Mesenchymal stem cell (in vitro differentiated cells and primary cell): Measurements from ENCODE around the gene SSR3.
"Not testable (repeated sequence)": the region's sequence is repeated elsewhere in the genome, so short reads cannot be mapped to it uniquely, and the experiment has no call there.

ENCODE experiments used
- DNase-seq: peaks from one replicate; pipeline ENCODE4 v3.0.0-alpha.2; 2013
- H2AFZ ChIP-seq: one replicate; pipeline ENCODE4 v1.6.1; 2013; ENCODE audit warnings: low read depth, mild to moderate bottlenecking, control low read depth, inconsistent platforms, low read length, moderate library complexity
- H2AK5ac ChIP-seq: 2 replicates; pipeline ENCODE4 v1.6.1; 2013; ENCODE audit warnings: low read length, moderate library complexity, mild to moderate bottlenecking, inconsistent platforms; ENCODE audit not compliant: severe bottlenecking
- H2BK120ac ChIP-seq: one replicate; pipeline ENCODE4 v1.6.1; 2013; ENCODE audit warnings: low read depth, mild to moderate bottlenecking, inconsistent platforms, low read length, moderate library complexity
- H2BK12ac ChIP-seq, 2 experiments: one replicate each; pipeline ENCODE4 v1.6.1; 2013; ENCODE audit warnings: inconsistent platforms in 2 of 2, low read length in 2 of 2, mild to moderate bottlenecking in 2 of 2, moderate library complexity in 2 of 2, control low read depth in 1 of 2
- H2BK15ac ChIP-seq: one replicate; pipeline ENCODE4 v1.6.1; 2013; ENCODE audit warnings: mild to moderate bottlenecking, low read depth, inconsistent platforms; ENCODE audit not compliant: poor library complexity, severe bottlenecking
- H2BK5ac ChIP-seq: 2 replicates; pipeline ENCODE4 v1.6.1; 2013; ENCODE audit warnings: low read depth, mild to moderate bottlenecking, low read length, control low read depth, inconsistent platforms; ENCODE audit not compliant: poor library complexity, severe bottlenecking
- H3K14ac ChIP-seq, 2 experiments: one replicate each; pipeline ENCODE4 v1.6.1; 2013; ENCODE audit warnings: inconsistent platforms in 2 of 2, low read length in 2 of 2, control low read depth in 1 of 2, mild to moderate bottlenecking in 1 of 2, moderate library complexity in 1 of 2
- H3K18ac ChIP-seq, 2 experiments: one replicate each; pipeline ENCODE4 v1.6.1; 2013; ENCODE audit warnings: inconsistent platforms in 2 of 2, low read length in 2 of 2, control low read depth in 1 of 2, low read depth in 1 of 2, mild to moderate bottlenecking in 1 of 2
- H3K23ac ChIP-seq, 2 experiments: one replicate each; pipeline ENCODE4 v1.6.1; 2013; ENCODE audit warnings: inconsistent platforms in 2 of 2, low read length in 2 of 2, mild to moderate bottlenecking in 2 of 2, moderate library complexity in 2 of 2, control low read depth in 1 of 2
- H3K27ac ChIP-seq: 2 replicates; pipeline ENCODE4 v1.5.1; 2013; ENCODE audit warnings: mild to moderate bottlenecking, moderate library complexity, low read length, control low read depth, inconsistent platforms; ENCODE audit not compliant: poor library complexity, severe bottlenecking
- H3K27me3 ChIP-seq, 2 experiments: 2 replicates each; pipeline versions ENCODE4 v1.6.1 to v1.7.0; 2013; ENCODE audit warnings: low read length in 2 of 2, mild to moderate bottlenecking in 2 of 2, moderate library complexity in 2 of 2, control low read depth in 1 of 2, inconsistent platforms in 1 of 2; ENCODE audit not compliant: control insufficient read depth in 1 of 2, insufficient read depth in 1 of 2
- H3K36me3 ChIP-seq, 2 experiments: 2 replicates each; pipeline versions ENCODE4 v1.6.1 to v1.7.0; 2013; ENCODE audit warnings: low read length in 2 of 2, control low read depth in 1 of 2, inconsistent platforms in 1 of 2, low read depth in 1 of 2, mild to moderate bottlenecking in 1 of 2; ENCODE audit not compliant: insufficient read depth in 2 of 2, control insufficient read depth in 1 of 2
- H3K4ac ChIP-seq, 2 experiments: one replicate each; pipeline ENCODE4 v1.6.1; 2013; ENCODE audit warnings: inconsistent platforms in 2 of 2, low read length in 2 of 2, mild to moderate bottlenecking in 2 of 2, moderate library complexity in 2 of 2, control low read depth in 1 of 2, low read depth in 1 of 2
- H3K4me1 ChIP-seq: 2 replicates; pipeline ENCODE4 v1.6.1; 2013; ENCODE audit warnings: low read depth, low read length, control low read depth; ENCODE audit not compliant: control insufficient read depth, insufficient read depth
- H3K4me2 ChIP-seq: 2 replicates; pipeline ENCODE4 v1.6.1; 2013; ENCODE audit warnings: low read length, mild to moderate bottlenecking, inconsistent platforms; ENCODE audit not compliant: poor library complexity, severe bottlenecking
- H3K4me3 ChIP-seq, 2 experiments: 2 replicates each; pipeline versions ENCODE4 v1.5.1 to v1.7.0; 2013; ENCODE audit warnings: low read length in 2 of 2, mild to moderate bottlenecking in 2 of 2, control low read depth in 1 of 2, low read depth in 1 of 2; ENCODE audit not compliant: insufficient read depth in 1 of 2
- H3K79me1 ChIP-seq: replicated peaks from 2 replicates; pipeline ENCODE4 v1.6.1; 2013; ENCODE audit warnings: mild to moderate bottlenecking, control low read depth, low read length, inconsistent platforms; ENCODE audit not compliant: poor library complexity, severe bottlenecking
- H3K9ac ChIP-seq: 2 replicates; pipeline ENCODE4 v1.7.0; 2013; ENCODE audit warnings: mild to moderate bottlenecking, low read length, moderate library complexity
- H3K9me3 ChIP-seq: 2 replicates; pipeline ENCODE4 v1.7.0; 2013; ENCODE audit warnings: mild to moderate bottlenecking, low read length; ENCODE audit not compliant: control insufficient read depth
- H4K8ac ChIP-seq: one replicate; pipeline ENCODE4 v1.6.1; 2013; ENCODE audit warnings: inconsistent platforms, mild to moderate bottlenecking, low read length, moderate library complexity
- H4K91ac ChIP-seq: one replicate; pipeline ENCODE4 v1.6.1; 2013; ENCODE audit warnings: mild to moderate bottlenecking, low read length, inconsistent platforms
- WGBS: methylation state at CpG from one replicate; pipeline ENCODE4 v1.1.7; 2013; ENCODE audit warnings: mixed read lengths; 5-methylcytosine and 5-hydroxymethylcytosine counted together

SSR3 gene

DNA sequence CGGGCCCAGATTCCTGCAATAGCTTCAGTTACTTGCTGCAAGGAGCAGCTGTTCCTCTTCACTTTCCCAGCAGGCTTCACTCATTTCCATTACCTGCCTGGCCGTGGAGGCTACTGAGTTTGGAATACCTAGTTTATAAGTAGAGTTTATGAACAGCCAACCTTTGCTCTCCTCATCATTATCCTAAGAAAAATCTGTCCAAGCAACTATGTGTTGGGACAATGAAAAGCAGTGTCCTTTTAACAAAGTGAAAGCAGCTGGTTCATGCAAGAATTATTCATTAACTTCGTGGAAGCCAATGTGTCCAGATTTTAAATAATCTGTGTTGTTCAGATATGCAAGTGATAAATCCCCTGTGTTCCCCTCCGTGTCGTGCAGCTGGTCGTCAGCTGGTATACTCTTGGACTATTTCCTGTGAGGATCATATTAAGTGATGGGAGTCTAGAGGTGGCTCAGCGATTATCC is 39.3 kb upstream of the SSR3 start:
- Histone ChIP-seq H2AFZ (no peak overlapping the region), H3K4me3 (peak overlapping the region in 1 of 2 experiments; percentile 67), H3K14ac (no peak overlapping the region), H3K9ac (peak overlapping the region; percentile 44), H3K18ac (no peak overlapping the region), H2BK120ac (no peak overlapping the region), H2BK5ac (no peak overlapping the region), H2BK15ac (no peak overlapping the region), H4K91ac (no peak overlapping the region), H3K27ac (peak overlapping the region; percentile 38), H3K27me3 (no peaks in the 10 kb centered on the region), H3K23ac (no peak overlapping the region), H4K8ac (no peak overlapping the region), H3K36me3 (no peaks in the 10 kb centered on the region), H2BK12ac (no peak overlapping the region), H3K4me1 (no peaks in the 10 kb centered on the region), H3K4ac (no peak overlapping the region), H3K9me3 (no peaks in the 10 kb centered on the region), H3K79me1 (no peaks in the 10 kb centered on the region), H3K4me2 (peak overlapping the region; percentile 46), H2AK5ac (peak overlapping the region; percentile 22)
- WGBS, result 79% methylated on average over 6 of the region's 7 CpGs
- peak; percentile 8 for DNase-seq

DNA sequence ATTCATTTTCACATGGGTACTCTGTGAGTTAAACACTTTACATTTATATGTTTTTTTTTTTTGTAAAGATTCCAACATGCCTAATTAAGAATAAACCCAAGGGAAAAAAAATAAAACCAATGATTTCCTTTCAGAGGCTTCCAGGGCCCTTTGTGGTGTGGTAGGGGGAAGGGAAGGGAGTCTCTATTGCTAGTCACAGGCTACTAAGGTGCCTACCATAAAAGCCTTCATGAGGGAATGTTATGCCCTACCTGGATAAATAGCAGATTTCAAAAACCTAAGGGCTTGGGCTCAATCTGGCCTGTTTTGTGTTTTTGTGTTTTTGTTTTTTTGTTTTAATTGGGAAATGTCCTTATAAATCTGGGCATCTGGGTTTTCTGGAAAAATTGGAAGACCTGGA is 38.9 kb upstream of the SSR3 start:
- DNase-seq, result no peak
- Histone ChIP-seq H3K36me3 (no peaks in the 10 kb centered on the region), H3K14ac (no peak overlapping the region), H3K4me2 (peak overlapping the region; percentile 26), H3K9ac (peak overlapping the region; percentile 44), H4K91ac (no peak overlapping the region), H3K4me3 (peak overlapping the region in 1 of 2 experiments; percentile 67), H3K9me3 (no peaks in the 10 kb centered on the region), H3K27ac (peak overlapping the region; percentile 38), H2BK12ac (no peak overlapping the region), H3K79me1 (no peaks in the 10 kb centered on the region), H3K18ac (no peak overlapping the region), H3K27me3 (no peaks in the 10 kb centered on the region), H2AFZ (no peak overlapping the region), H2BK15ac (no peak overlapping the region), H3K23ac (no peak overlapping the region), H2BK120ac (no peak overlapping the region), H3K4me1 (no peaks in the 10 kb centered on the region), H2BK5ac (no peak overlapping the region), H3K4ac (no peak overlapping the region), H4K8ac (no peak overlapping the region), H2AK5ac (no peak overlapping the region)

DNA sequence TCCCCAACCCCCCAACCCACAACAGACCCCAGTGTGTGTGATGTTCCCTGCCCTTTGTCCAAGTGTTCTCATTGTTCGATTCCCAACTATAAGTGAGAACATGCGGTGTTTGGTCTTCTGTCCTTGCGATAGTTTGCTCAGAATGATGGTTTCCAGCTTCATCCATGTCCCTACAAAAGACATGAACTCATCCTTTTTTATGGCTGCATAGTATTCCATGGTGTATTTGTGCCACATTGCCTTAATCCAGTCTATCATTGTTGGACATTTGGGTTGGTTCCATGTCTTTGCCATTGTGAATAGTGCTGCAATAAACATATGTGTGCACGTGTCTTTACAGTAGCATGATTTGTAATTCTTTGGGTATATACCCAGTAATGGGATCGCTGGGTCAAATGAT is 34.9 kb upstream of the SSR3 start:
- H2BK120ac ChIP-seq, H3K36me3 ChIP-seq, H3K4ac ChIP-seq, H3K4me2 ChIP-seq, H3K9ac ChIP-seq, H3K79me1 ChIP-seq, H4K91ac ChIP-seq, H3K18ac ChIP-seq, H3K27ac ChIP-seq, H2AK5ac ChIP-seq, H2BK15ac ChIP-seq, H2BK12ac ChIP-seq, H3K4me1 ChIP-seq, H3K27me3 ChIP-seq, H4K8ac ChIP-seq, H3K23ac ChIP-seq, H2AFZ ChIP-seq, H3K4me3 ChIP-seq, DNase-seq, H3K9me3 ChIP-seq, H2BK5ac ChIP-seq, H3K14ac ChIP-seq: not testable (repeated sequence)
- WGBS, result 94% methylated on average over 2 of the region's 5 CpGs

DNA sequence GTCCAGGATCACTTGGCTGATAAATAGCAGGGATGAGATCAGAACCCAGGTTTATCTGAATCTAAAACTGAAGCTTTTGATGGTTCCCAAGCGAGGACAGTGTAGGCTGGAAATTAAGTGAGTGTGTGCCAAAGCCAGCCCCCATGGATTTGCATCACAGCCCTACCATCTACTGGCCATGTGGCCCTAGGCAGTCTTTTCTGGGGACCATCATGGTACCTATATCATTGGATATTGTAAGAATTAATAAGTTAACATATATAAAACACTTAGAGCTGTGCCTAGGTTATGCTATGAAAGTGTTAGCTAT is 32.8 kb upstream of the SSR3 start:
- Histone ChIP-seq H3K4ac (no peak overlapping the region), H3K9ac (no peak overlapping the region), H4K8ac (no peak overlapping the region), H3K23ac (no peak overlapping the region), H3K4me1 (peaks cover 3% of the 10 kb centered on the region), H2BK12ac (no peak overlapping the region), H3K79me1 (no peaks in the 10 kb centered on the region), H2AFZ (no peak overlapping the region), H3K14ac (no peak overlapping the region), H3K4me3 (no peak overlapping the region), H3K27ac (no peak overlapping the region), H3K4me2 (no peak overlapping the region), H2BK120ac (no peak overlapping the region), H3K18ac (no peak overlapping the region), H3K27me3 (no peaks in the 10 kb centered on the region), H4K91ac (no peak overlapping the region), H2AK5ac (no peak overlapping the region), H3K9me3 (no peaks in the 10 kb centered on the region), H2BK5ac (no peak overlapping the region), H2BK15ac (no peak overlapping the region), H3K36me3 (no peaks in the 10 kb centered on the region)
- 92% methylated on average over 1 of the region's 1 CpG for WGBS
- no peak for DNase-seq
